GM06990 (cell line): ENCODE results near the gene BGN.

ENCODE experiments used
- DNase-seq: peaks from one replicate; pipeline ENCODE4 v3.0.0-alpha.2; 2011; ENCODE audit not compliant: insufficient read length; ENCODE audit errors: extremely low read depth
- H3K27me3 ChIP-seq: replicated peaks from 2 replicates; pipeline ENCODE4 v1.6.0; 2011; ENCODE audit warnings: low read length; ENCODE audit not compliant: control insufficient read depth, insufficient read depth
- H3K36me3 ChIP-seq: 2 replicates; pipeline ENCODE4 v1.5.1; 2011; ENCODE audit warnings: low read length; ENCODE audit not compliant: control insufficient read depth, insufficient read depth
- H3K4me3 ChIP-seq: replicated peaks from 2 replicates; pipeline ENCODE4 v1.5.1; 2011; ENCODE audit warnings: low read depth, mild to moderate bottlenecking, control low read depth, low read length
- TF ChIP-seq, protein P1 (sequence below): IDR thresholded peaks from 2 replicates; pipeline ENCODE4 v1.5.1; 2011; ENCODE audit warnings: low read length, control low read depth, mild to moderate bottlenecking, inconsistent platforms; ENCODE audit not compliant: insufficient read depth, poor library complexity, severe bottlenecking

The BGN gene

DNA sequence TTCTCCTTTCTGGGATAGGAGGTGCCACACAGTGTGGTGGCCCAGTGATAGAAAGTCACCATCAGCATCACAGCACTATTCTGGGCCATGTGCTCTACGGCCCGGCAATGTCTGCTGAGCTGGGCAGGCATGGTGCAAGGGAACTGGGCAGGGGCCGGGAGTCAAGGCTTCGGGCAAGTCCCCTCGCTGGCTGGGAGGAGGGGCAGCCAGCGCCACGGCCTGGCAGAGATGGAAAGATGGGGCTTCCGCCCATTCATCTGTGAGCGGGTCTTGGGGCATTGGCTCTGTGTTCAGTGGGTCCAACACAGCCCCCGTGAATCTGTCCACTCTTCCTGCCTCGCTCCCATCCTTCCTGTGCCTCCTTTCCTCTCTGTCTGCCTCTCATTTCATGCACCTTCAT is 15.6 kb downstream of the BGN start:
- Histone ChIP-seq H3K36me3 (no peaks in the 10 kb centered on the region), H3K27me3 (no peaks in the 10 kb centered on the region), H3K4me3 (no peak overlapping the region)
- no peak for DNase-seq
- TF ChIP-seq, protein P1, sequence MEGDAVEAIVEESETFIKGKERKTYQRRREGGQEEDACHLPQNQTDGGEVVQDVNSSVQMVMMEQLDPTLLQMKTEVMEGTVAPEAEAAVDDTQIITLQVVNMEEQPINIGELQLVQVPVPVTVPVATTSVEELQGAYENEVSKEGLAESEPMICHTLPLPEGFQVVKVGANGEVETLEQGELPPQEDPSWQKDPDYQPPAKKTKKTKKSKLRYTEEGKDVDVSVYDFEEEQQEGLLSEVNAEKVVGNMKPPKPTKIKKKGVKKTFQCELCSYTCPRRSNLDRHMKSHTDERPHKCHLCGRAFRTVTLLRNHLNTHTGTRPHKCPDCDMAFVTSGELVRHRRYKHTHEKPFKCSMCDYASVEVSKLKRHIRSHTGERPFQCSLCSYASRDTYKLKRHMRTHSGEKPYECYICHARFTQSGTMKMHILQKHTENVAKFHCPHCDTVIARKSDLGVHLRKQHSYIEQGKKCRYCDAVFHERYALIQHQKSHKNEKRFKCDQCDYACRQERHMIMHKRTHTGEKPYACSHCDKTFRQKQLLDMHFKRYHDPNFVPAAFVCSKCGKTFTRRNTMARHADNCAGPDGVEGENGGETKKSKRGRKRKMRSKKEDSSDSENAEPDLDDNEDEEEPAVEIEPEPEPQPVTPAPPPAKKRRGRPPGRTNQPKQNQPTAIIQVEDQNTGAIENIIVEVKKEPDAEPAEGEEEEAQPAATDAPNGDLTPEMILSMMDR, result no peak

DNA sequence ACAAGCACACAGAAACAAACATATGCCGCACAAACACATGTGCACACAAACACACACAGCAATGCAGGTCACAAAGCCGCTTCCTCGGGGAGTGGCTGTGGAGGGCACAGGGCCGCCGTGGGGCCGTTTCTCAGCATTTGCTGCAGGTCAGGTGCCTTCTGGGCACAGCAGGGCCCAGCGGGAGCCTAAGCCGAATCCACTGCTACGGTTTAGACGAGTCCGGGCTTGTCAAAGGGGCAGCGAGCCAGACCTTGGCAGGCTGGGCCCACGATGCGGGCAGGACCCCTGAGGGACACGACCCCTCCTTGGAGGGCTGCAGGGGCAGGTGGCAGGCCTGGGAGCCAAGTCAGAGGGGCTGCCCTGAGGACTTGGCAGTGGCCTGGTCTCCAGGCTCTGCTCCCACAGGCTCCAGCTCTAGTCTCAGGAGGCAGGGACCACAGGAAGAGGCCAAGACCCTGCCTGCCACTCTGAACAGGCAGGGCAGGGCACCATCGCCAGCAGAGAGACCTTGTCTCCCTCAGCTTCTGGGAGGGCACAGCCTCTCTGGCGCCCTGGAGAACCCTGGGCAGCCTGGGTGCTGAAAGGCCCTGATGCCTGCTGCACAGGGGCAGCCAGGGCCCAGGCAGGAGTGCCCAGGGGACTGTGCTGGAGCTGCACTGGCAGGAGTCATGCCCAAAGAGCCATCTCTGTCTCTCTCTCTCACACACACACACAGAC is 17.2 kb downstream of the BGN start:
- Histone ChIP-seq H3K36me3 (no peaks in the 10 kb centered on the region), H3K27me3 (no peaks in the 10 kb centered on the region), H3K4me3 (no peak overlapping the region)
- DNase-seq, result no peak
- TF ChIP-seq, protein P1, result no peak

DNA sequence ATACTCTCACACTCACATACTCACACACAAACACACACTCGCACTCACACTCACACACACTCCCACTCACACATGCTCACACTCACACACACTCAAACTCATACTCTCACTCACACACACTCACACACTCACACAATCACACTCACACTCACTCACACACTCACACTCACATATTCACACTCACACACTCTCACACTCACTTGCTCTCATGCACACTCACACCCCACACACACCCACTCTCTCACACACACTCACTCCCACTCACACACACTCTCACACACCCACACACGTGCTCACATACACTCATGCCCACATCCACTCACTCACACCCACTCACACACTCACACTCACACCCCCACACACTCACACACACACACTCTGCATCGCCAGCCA is 17.7 kb downstream of the BGN start:
- TF ChIP-seq, protein P1, result no peak
- DNase-seq, result no peak
- no peaks in the 10 kb centered on the region for H3K36me3 ChIP-seq
- H3K4me3 ChIP-seq, result no peak overlapping the region
- H3K27me3 ChIP-seq, result no peaks in the 10 kb centered on the region

DNA sequence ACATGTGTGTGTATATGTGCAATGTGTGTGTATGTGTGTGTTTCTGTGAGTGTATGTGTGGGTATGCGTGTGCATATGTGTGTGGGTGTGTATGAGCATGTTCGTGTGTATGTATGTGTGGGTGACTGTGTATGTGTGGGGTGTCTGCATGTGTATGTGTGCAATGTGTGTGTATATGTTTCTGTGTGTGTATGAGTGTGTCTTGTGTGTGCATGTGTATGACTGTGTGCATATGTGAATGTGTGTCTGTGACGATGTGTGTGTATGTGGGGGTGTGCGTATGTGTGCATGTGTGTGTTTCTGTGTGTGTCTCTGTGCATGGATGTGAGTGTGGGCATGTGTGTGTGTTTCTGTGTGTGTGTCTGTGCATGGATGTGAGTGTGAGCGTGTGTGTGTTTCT is 18.5 kb downstream of the BGN start:
- DNase-seq, result no peak
- Histone ChIP-seq H3K36me3 (no peaks in the 10 kb centered on the region), H3K4me3 (no peak overlapping the region), H3K27me3 (no peaks in the 10 kb centered on the region)
- TF ChIP-seq, protein P1, result no peak

DNA sequence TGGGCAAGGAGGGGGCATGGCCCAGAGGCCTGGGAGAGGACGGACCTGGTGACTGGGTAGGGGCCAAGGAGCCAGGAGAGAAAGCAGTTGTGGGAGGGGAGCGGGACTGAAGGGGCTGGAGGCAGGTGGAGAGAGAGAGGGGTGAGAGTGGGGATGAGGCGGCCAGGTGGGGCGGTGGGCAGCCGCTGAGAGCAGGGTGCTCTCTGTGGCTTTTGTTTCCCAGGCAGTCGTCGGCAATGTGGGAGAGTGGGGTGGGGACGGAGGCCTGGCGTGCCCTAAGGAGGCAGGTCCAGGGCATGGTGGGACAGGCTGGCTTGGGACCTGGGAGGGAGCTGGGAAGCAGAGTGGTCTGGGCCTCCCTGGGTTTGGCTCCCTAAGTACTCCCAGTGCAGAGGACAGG is 19.5 kb downstream of the BGN start:
- no peaks in the 10 kb centered on the region for H3K36me3 ChIP-seq
- TF ChIP-seq, protein P1, result no peak
- H3K27me3 ChIP-seq, result no peaks in the 10 kb centered on the region
- no peak for DNase-seq
- no peak overlapping the region for H3K4me3 ChIP-seq

DNA sequence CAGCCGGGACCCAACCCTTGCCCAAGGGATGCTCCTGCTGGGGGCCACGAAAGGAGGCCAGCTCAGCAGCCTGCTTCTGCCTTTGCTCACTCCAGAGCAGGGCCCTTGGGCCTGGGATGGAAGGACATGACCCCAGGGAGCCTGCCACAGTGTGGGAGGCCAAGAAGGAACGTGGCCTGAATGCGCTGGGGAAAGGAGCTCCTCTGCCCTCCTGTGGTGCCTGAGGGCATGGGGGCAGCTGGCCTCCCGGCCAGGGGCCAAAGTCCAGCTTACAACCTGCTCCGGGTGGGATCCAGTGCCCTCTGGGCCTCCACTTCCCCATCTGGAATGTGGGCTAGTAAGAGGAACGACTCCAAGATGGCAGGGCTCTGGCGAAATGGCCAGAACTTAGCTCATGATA is 20.7 kb downstream of the BGN start:
- Histone ChIP-seq H3K27me3 (no peaks in the 10 kb centered on the region; the same call in 1 of the 2 replicates), H3K4me3 (no peak overlapping the region), H3K36me3 (no peaks in the 10 kb centered on the region)
- no peak for DNase-seq
- TF ChIP-seq, protein P1, result no peak
